AG10803 (cell line): ENCODE data around the gene SPATA21.

Source experiments
- DNase-seq: peaks from one replicate; pipeline ENCODE4 v3.0.0; 2010; ENCODE audit warnings: low read depth
- H3K4me3 ChIP-seq: 2 replicates; pipeline ENCODE4 v1.5.1; 2011; ENCODE audit warnings: mild to moderate bottlenecking, low read length, control low read depth
- CTCF ChIP-seq: conservative IDR thresholded peaks from 2 replicates; pipeline ENCODE4 v1.5.1; 2011; ENCODE audit warnings: mild to moderate bottlenecking, low read length, control low read depth, inconsistent platforms

Gene SPATA21

GRCh38 chr1:16393570-16394521 lies 43.4 kb downstream of the SPATA21 start:
- no peak for DNase-seq
- H3K4me3 ChIP-seq, result no peak overlapping the region
- TF ChIP-seq CTCF, result no peak

- no peak for TF ChIP-seq CTCF
- no peak overlapping the region for H3K4me3 ChIP-seq
- no peak for DNase-seq
Measured at GRCh38 chr1:16392740-16393569, 44.3 kb downstream of the SPATA21 start.

GRCh38 chr1:16391411-16391810 lies 45.8 kb downstream of the SPATA21 start:
- peak; percentile 16 for DNase-seq
- TF ChIP-seq CTCF, result no peak
- no peak overlapping the region for H3K4me3 ChIP-seq

- peak; percentile 23 for DNase-seq
- peak overlapping the region; percentile 44 for H3K4me3 ChIP-seq
- TF ChIP-seq CTCF, result no peak
Measured at GRCh38 chr1:16387201-16388188, 49.7 kb downstream of the SPATA21 start.

GRCh38 chr1:16386454-16387113 lies 50.6 kb downstream of the SPATA21 start:
- TF ChIP-seq CTCF, result no peak
- H3K4me3 ChIP-seq, result no peak overlapping the region; the same call in 1 of the 2 replicates

More at GRCh38 chr1:16386454-16387113, 50.6 kb downstream of the SPATA21 start:
- peak; percentile 88 for DNase-seq
